ENCODE results near the gene CD4.

Gene CD4

DNA sequence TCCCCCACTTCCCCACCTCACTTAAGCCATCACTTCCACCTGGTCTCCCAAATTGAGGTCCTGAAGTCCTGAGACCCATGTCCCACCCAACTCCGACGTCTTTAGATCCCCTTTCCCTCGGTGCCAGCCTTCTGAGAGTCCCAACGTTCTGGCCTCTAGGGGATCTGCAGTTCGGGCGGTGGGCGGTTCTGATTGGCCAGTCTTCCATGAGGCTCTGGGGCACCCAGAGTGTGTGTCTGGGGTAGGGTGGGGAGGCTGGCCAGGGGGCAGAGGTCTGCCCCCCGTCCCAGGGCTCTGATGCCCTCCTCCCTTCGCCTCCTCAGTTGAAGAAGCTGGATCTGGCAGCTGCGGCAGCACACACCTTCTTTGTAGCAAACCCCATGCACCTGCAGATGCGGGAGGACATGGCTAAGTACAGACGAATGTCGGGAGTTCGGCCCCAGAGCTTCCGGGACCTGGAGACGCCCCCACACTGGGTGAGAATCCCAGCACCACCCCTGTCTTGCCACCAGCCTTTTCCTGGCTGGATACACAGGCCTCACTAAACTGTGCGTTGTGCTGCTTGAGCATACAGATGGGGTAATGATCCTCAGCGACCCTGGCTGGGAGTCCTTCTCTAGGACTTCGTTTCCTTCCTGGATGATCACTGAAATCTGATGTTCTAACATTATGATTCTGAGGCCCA is 40.4 kb downstream of the CD4 start:
- DNase-seq, result no peak

DNA sequence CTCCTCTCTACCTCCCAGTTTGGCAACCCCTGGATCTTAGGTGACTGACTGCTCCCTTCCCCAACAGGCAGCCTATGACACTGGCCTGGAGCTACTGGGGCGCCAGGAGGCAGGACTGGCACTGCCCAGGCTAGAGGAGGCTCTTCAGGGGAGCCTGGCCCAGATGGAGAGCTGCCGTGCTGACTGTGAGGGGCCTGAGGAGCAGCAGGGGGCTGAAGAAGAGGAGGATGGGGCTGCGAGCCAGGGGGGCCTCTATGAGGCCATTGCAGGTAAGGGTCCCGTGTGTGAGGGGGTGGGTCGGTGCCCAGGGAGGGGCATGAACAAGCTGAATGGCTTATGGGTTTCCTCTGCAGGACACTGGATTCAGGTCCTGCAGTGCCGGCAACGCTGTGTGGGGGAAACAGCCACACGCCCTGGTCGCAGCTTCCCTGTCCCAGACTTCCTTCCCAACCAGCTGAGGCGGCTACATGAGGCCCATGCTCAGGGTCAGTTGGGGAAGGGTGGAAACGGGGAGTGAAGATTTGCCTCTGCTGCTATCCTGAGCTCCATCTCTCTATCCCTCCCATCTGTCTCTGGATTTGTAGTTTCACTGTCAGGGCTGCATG is 41.1 kb downstream of the CD4 start:
- DNase-seq, result no peak

- no peak for DNase-seq
These were observed 41.7 kb downstream of the CD4 start for GRCh38 chr12:6830999-6831398.

DNA sequence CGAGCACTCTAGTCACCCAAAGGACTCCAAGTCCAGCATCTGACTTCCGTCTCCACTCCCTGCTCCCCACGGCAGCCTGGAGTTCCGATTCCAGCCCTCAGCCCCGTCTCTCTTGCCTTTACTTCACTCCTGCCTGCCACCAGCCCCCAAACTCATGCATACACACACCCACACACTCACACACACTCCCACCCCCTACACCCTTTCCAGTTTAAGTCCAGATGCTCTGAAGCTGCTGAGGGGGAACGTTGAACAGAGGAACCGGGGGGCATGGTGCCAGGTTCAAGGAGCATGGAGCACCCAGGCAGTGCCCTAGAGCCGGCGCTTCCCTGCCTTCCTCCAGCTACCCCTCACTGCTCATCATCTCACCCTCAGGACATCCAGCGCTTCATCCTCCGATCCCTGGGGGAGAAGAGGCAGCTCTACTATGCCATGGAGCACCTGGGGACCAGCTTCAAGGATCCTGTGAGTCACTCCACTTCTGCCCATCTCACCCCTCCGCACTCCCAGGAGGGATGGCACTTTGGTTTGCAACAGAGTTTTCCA is 42.2 kb downstream of the CD4 start:
- no peak for DNase-seq

DNA sequence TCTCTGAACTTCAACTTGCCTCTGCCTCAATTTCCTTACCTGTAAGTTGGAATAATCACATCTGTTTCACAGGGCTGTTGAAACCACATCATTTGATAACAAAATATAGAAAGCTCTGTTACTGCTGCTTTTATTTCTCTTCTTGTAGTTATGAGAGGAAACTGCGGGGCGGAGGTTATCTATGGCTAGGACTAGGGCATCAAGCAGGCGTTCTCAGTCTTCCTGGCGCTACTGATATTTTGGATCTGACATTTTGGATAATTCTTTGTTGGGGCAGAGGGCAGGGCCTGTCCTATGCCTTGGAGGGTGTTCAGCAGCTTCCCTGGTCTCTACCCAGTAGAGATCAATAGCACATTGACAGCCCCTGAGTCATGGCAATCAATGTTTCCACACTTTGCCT is 42.8 kb downstream of the CD4 start:
- no peak for DNase-seq

DNA sequence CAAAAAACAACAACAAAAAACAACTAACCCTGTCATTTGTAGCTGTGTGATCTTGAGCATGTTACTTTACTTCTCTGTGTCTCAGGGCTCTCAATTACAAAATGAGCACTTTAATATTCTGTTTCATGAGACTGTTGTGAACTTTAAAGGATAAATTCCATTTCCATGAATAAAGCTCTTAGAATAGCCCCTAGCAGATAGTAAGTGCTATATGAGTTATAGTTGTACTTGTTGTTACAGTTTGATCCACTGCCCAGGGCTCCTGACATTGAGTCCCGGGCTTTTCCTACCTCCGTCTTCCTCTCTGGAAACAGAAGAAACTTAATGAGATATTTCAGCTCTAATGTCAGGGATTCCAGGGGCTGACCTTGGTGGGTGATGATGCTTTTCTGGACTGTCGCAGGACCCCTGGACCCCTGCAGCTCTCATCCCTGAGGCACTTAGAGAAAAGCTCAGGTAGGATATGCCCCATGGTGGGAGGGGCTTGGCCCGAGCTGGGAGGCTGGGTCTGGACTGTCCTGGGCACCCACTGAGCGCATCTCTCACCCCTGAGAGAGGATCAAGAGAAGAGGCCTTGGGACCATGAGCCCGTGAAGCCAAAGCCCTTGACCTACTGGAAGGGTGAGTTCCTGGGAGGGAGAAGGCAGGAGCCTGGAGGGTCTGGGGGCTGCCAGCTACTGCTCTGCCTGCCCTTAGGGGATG is 44.0 kb downstream of the CD4 start:
- DNase-seq, result no peak

GRCh38 chr12:6834254-6834653 is 44.9 kb downstream of the CD4 start:
- DNase-seq, result no peak

DNA sequence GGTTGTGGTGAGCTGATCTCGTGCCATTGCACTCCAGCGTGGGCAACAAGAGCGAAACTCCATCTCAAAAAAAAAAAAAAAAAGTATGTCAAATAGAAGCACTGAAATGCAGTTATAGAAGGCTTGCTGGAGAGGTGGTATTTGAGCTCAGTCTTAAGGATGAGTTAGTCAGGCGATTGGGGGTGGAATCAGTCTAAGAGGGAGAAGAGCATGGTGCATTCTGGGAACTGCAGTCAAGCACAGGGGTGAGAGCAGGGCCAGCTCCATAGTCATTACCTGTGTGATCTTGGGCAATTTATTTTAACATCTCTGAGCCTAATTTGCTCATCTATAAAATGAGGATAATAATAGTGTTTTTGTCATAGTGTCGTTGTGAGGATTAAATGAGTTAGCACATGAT is 45.5 kb downstream of the CD4 start:
- no peak for DNase-seq

DNA sequence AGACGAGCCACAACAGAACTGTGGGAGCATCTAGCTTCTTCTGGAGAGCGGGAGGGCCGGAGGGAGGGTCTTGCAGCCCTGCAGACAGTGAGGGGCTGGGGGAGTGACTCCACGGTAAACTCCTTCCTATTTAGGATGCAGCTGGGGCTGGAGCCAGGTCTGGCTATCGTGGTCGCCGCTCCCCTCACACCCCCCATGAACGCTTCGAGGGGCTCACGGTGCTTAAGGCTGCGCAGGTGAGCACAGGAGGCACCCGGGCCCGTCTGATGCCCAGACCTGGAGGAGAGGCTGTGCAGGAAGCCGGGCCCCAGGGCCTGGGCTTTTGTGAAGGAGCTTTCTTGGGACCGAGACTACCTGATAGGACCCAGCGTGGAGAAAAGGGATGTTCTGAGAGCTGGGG is 47.5 kb downstream of the CD4 start:
- no peak for DNase-seq

- DNase-seq, result no peak
These were observed 48.2 kb downstream of the CD4 start for GRCh38 chr12:6837370-6838060.

DNA sequence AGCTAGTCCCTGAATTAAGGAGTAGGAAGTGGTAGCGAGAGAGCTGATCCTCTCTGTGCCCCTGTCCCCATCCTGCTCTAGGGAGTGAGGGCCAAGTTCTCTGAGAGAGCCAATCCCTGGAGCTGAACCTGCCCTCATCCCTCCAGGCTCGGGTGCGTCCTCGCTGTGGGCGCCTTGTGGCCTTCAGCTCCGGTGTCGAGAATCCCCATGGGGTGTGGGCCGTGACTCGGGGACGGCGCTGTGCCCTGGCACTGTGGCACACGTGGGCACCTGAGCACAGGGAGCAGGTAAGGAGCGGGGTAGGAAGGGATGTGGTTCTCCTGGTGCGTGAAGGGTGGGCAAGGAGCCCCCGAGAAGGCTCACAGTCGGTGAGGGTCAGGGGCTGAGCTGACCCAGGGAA is 49.5 kb downstream of the CD4 start:
- DNase-seq, result no peak

DNA sequence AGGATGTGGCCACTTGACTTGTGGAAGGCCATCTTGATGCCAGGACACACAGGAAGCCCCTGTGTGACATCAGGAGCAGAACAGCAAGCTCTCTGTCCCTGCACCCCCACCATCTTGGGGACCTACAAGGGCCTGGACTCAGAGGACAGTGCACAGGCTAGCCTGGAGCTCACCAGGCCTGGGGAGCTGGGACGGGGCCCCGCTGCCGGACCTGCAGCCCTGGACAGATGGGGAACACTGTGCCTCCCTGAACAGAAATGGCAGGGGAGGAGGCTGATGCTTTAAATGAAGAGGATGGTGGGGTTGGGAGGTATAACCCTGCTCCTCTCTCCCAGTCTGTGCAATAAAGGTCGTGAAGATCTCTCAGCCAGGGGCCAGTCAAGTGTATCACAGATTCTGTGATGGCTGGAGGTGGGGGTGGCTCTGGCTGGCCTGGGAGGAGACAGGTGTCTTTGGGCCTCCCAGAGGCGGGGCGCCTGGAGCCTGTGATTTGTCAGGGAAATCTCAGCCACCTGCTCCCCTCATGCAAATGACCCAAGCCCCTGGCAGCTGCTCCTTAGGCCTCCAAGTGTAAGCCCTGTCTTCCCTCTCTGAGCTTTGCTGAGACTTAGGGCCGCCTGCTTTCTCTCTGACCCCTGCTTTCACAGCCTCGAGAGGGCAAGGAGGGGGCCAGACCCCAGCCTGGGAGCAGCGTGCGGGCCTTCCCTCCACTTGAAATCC is 50.3 kb downstream of the CD4 start:
- DNase-seq, result no peak

- no peak for DNase-seq
These were observed 51.0 kb downstream of the CD4 start for GRCh38 chr12:6840330-6840729.

DNA sequence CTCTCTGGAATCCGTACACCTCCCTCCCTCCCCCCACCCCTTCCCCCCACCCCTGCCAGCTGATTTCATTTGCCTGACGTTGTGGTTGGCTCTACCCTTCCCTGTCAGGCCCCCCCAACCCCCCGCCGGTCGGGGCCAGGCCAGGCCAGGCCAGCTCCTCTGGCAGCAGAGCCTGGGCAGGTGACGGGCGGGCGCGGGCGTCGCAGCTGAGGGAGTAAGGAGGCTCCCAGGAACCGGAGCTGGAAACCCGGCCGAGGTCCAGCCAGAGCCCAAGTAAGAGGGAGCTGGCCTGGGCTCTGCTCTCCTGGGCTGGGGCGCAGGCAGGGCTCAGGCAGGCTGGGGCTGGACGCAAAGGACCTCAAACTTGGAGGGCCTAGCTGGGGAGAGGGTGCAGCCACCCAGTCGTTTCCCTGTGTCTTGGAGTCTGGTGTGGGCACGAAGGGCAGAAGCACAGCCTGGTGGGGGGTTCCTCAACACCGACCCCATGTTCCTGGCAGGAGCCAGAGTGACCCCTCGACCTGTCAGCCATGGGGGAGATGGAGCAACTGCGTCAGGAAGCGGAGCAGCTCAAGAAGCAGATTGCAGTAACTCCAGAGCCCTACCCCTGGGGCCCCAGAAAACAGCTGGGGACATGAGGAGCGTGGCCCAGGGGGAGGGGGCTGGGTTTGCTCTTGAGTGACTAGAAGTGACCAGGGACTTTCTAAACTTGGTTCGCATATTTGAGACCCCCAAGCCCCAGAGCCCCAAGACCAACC is 51.6 kb downstream of the CD4 start, which contains the start of gene GNB3:
Gene GNB3, plus strand, starts transcription at position 165 of the 755 bp plus-strand sequence. Its CDS starts 363 bp downstream, at position 528.
- no peak for DNase-seq

GRCh38 chr12:6842075-6842474 is 52.7 kb downstream of the CD4 start:
- DNase-seq, result no peak

- DNase-seq, result no peak
These were observed 54.0 kb downstream of the CD4 start for GRCh38 chr12:6843118-6843902.

GRCh38 chr12:6845395-6845794 is 56.1 kb downstream of the CD4 start:
- DNase-seq, result no peak

DNA sequence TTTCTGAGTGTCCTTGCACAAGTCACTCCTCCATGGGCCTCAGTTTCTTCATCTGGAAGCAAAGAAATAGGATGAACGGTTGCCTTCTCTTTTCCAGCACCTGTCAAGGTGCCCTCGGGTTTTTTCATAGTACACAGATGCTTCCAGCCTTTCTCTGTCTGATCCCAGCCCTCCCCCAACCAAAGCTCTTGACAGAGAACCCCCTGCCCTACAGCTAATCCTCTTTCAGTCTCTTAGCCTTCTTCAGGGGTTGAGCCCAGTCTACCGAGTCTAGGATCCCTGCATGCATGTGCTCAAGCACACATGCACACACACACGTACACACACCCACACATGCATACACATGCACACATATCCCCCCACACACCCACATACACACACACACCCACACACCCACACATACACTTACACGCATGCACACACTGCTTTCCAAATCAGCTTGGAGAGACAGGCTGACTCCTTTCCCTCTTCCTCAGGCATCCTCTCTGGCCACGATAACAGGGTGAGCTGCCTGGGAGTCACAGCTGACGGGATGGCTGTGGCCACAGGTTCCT is 57.1 kb downstream of the CD4 start:
- DNase-seq, result no peak

- no peak for DNase-seq
These were observed 58.3 kb downstream of the CD4 start for GRCh38 chr12:6847676-6848075.

- no peak for DNase-seq
These were observed 60.1 kb downstream of the CD4 start for GRCh38 chr12:6849427-6849826.
